Measurements from ENCODE around the gene CLDN3.

The CLDN3 gene

GRCh38 chr7:73742753-73743641 lies 27.1 kb downstream of the CLDN3 start:
- Histone ChIP-seq H3K27me3 (peaks cover 40% of the 10 kb centered on the region), H3K27ac (no peak overlapping the region), H3K4me3 (ENCODE audit: low read depth in 1 of 2, low read length in 1 of 2) (no peak overlapping the region), H3K9me3 (no peaks in the 10 kb centered on the region), H3K4me1 (ENCODE audit: control insufficient read depth in 1 of 2, insufficient read depth in 1 of 2, low read depth in 1 of 2, low read length in 1 of 2) (peaks cover 10 to 13% of the 10 kb centered on the region in 2 experiments), H3K36me3 (no peaks in the 10 kb centered on the region)
- no peak for TF ChIP-seq CTCF (IDR thresholded peaks at IDR 0.05)

- Histone ChIP-seq H3K4me1 (ENCODE audit: control insufficient read depth in 1 of 2, insufficient read depth in 1 of 2, low read depth in 1 of 2, low read length in 1 of 2) (peaks cover 16 to 19% of the 10 kb centered on the region in 2 experiments), H3K27ac (no peak overlapping the region), H3K4me3 (ENCODE audit: low read depth in 1 of 2, low read length in 1 of 2) (no peak overlapping the region), H3K36me3 (peaks cover 2% of the 10 kb centered on the region), H3K9me3 (no peaks in the 10 kb centered on the region), H3K27me3 (peaks cover 40% of the 10 kb centered on the region)
- no peak for TF ChIP-seq CTCF (IDR thresholded peaks at IDR 0.05)
Observed at GRCh38 chr7:73742338-73742752, 27.7 kb downstream of the CLDN3 start.

GRCh38 chr7:73741600-73741999 lies 28.5 kb downstream of the CLDN3 start:
- Histone ChIP-seq H3K27me3 (peaks cover 40% of the 10 kb centered on the region), H3K4me3 (ENCODE audit: low read depth in 1 of 2, low read length in 1 of 2) (no peak overlapping the region), H3K9me3 (no peaks in the 10 kb centered on the region), H3K36me3 (peaks cover 10% of the 10 kb centered on the region), H3K4me1 (ENCODE audit: control insufficient read depth in 1 of 2, insufficient read depth in 1 of 2, low read depth in 1 of 2, low read length in 1 of 2) (peaks cover 16 to 20% of the 10 kb centered on the region in 2 experiments), H3K27ac (no peak overlapping the region)
- no peak for TF ChIP-seq CTCF (IDR thresholded peaks at IDR 0.05)

GRCh38 chr7:73740771-73741170 lies 29.3 kb downstream of the CLDN3 start:
- no peaks in the 10 kb centered on the region for H3K9me3 ChIP-seq
- peaks cover 40% of the 10 kb centered on the region for H3K27me3 ChIP-seq
- no peak overlapping the region for H3K4me3 ChIP-seq (ENCODE audit: low read depth in 1 of 2, low read length in 1 of 2)
- TF ChIP-seq CTCF (IDR thresholded peaks at IDR 0.05): no peak
- no peak overlapping the region for H3K27ac ChIP-seq
- peaks cover 16 to 20% of the 10 kb centered on the region in 2 experiments for H3K4me1 ChIP-seq (ENCODE audit: control insufficient read depth in 1 of 2, insufficient read depth in 1 of 2, low read depth in 1 of 2, low read length in 1 of 2)
- H3K36me3 ChIP-seq: peaks cover 18% of the 10 kb centered on the region

GRCh38 chr7:73740212-73740611 lies 29.9 kb downstream of the CLDN3 start:
- Histone ChIP-seq H3K36me3 (peaks cover 21% of the 10 kb centered on the region), H3K27me3 (peaks cover 40% of the 10 kb centered on the region), H3K9me3 (no peaks in the 10 kb centered on the region), H3K27ac (no peak overlapping the region), H3K4me3 (ENCODE audit: low read depth in 1 of 2, low read length in 1 of 2) (no peak overlapping the region), H3K4me1 (ENCODE audit: control insufficient read depth in 1 of 2, insufficient read depth in 1 of 2, low read depth in 1 of 2, low read length in 1 of 2) (peaks cover 20 to 24% of the 10 kb centered on the region in 2 experiments)
- no peak for TF ChIP-seq CTCF (IDR thresholded peaks at IDR 0.05)
